Activated CD8-positive, alpha-beta T cell treated with anti-CD3 and anti-CD28 coated beads for 36 hours (primary cell): ENCODE data around the gene HERC4. TPM values are rescaled to one million over a fixed set of nuclear protein-coding genes. Genes with fewer than 3 reads are reported as not detected.

Source experiments
- ATAC-seq: fragments of 200-7000 bp; cut with Tn5 transposase; one replicate; pipeline ENCODE4 v1.10.0; 2021; ENCODE audit warnings: mild to moderate bottlenecking, moderate library complexity
- CTCF ChIA-PET: fragments of 350-600 bp; sonication (Branson Sonifier 250); formaldehyde crosslinking; loops from one replicate; lab custom pipeline; 2021; ENCODE audit warnings: antibody characterized with exemption; lab: Charles Lee
- POLR2A ChIA-PET: fragments of 350-600 bp; sonication (Branson Sonifier 250); formaldehyde crosslinking; loops from one replicate; lab custom pipeline; 2021; ENCODE audit warnings: antibody characterized with exemption; lab: Charles Lee
- DNase-seq: peaks from one replicate; pipeline ENCODE4 v3.0.0-alpha.2; 2020
- H3K27ac Mint-ChIP-seq: one replicate; pipeline ENCODE4 v1.8.0; 2021; ENCODE audit warnings: mild to moderate bottlenecking, mixed read lengths
- H3K27me3 Mint-ChIP-seq: one replicate; pipeline ENCODE4 v1.8.0; 2021; ENCODE audit warnings: mixed read lengths
- H3K36me3 Mint-ChIP-seq: one replicate; pipeline ENCODE4 v1.8.0; 2021; ENCODE audit warnings: low read depth, mixed read lengths
- H3K4me1 Mint-ChIP-seq: one replicate; pipeline ENCODE4 v1.8.0; 2021; ENCODE audit warnings: low read depth, mixed read lengths
- H3K4me3 Mint-ChIP-seq: one replicate; pipeline ENCODE4 v1.8.0; 2021; ENCODE audit warnings: mild to moderate bottlenecking, moderate library complexity, mixed read lengths
- H3K9me3 Mint-ChIP-seq: one replicate; pipeline ENCODE4 v1.8.0; 2021; ENCODE audit warnings: mixed read lengths
- intact Hi-C: fragments of 100-400 bp; cut with micrococcal nuclease; formaldehyde crosslinking; loops from one replicate; pipeline ENCODE4 v1.10.0; 2022
- total RNA-seq, 2 experiments: library from RNA; stranded (reverse); gene quantifications; one replicate each; pipeline ENCODE4 v1.2.3, GENCODE V29; 2021
- TF ChIP-seq, protein P1 (sequence below): fragments of 200-600 bp; IDR thresholded peaks from one replicate; pipeline ENCODE4 v1.8.0; 2022; ENCODE audit warnings: antibody characterized with exemption, mild to moderate bottlenecking

Gene HERC4
- total RNA-seq, 2 experiments from 2014 or later: 59.3 to 59.6 TPM

DNA sequence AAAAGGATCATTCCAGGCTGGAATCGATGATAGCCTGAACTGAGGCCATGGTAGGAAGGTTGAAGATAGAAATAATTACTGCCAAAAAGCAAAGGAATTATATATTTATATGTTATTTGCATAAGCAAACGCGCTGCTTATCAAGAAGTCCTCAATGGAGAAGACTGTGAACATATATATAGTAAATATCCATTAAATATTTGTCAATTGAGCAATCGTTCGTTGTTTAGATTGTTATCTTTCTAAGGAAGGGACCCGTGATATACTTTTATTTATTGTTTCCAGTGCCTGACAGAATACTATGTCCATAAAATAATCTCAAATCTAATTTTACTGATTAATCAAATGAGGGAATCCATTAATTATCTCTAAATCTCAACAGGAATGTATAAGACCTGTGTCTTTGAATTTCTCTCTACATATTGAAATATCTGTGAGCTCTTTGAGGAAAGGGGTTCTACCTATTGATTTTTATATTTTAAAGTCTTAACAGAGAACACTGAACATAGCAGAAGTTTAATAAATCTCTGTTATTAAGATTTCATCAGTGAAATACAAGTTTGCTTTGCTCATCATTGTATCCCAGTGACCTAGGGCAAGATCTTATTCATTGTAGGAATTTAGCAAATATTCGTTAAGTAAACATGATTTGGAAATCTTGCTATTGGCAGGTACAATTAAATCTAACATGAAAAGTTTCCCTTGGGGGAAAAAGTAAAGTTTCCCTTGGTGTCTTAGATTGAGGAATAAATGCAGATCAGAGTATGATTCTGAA is 12.0 kb upstream of the HERC4 start:
- TF ChIP-seq, protein P1, sequence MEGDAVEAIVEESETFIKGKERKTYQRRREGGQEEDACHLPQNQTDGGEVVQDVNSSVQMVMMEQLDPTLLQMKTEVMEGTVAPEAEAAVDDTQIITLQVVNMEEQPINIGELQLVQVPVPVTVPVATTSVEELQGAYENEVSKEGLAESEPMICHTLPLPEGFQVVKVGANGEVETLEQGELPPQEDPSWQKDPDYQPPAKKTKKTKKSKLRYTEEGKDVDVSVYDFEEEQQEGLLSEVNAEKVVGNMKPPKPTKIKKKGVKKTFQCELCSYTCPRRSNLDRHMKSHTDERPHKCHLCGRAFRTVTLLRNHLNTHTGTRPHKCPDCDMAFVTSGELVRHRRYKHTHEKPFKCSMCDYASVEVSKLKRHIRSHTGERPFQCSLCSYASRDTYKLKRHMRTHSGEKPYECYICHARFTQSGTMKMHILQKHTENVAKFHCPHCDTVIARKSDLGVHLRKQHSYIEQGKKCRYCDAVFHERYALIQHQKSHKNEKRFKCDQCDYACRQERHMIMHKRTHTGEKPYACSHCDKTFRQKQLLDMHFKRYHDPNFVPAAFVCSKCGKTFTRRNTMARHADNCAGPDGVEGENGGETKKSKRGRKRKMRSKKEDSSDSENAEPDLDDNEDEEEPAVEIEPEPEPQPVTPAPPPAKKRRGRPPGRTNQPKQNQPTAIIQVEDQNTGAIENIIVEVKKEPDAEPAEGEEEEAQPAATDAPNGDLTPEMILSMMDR: no peak
- H3K27me3 Mint-ChIP-seq: peaks cover 9% of the 10 kb centered on the region
- H3K4me3 Mint-ChIP-seq: no peak overlapping the region
- intact Hi-C loops: no loop called here
- ChIA-PET CTCF (no interaction called here), POLR2A (no interaction called here)
- DNase-seq (no peak), ATAC-seq (no peak)
- no peaks in the 10 kb centered on the region for H3K36me3 Mint-ChIP-seq
- H3K4me1 Mint-ChIP-seq: peaks cover 7% of the 10 kb centered on the region
- H3K9me3 Mint-ChIP-seq: no peaks in the 10 kb centered on the region
- H3K27ac Mint-ChIP-seq: no peak overlapping the region

DNA sequence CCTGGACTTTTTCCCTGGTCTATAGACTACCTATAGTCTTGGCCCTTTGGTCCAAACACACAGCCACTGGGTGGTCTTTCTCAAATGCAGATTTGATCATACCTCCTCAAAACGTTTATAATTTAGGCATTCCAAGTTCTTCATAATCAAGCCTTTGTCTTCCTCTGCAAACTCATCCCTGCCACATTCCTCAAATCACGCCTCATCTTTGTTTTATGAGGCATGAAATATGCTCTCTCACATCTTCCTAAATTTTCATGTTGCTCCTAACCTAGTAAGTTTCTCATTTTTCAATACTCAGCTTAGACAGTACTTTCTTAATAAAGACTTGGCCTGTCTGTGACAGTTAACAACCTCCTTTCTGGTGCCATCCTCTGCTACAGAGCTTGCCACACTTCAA is 10.9 kb upstream of the HERC4 start:
- POLR2A ChIA-PET: no interaction called here
- ATAC-seq: no peak
- Mint-ChIP-seq H3K27me3 (peaks cover 9% of the 10 kb centered on the region), H3K4me3 (no peak overlapping the region), H3K27ac (no peak overlapping the region), H3K36me3 (no peaks in the 10 kb centered on the region), H3K9me3 (no peaks in the 10 kb centered on the region), H3K4me1 (peaks cover 7% of the 10 kb centered on the region)
- no peak for DNase-seq
- CTCF ChIA-PET: interaction anchor here (3.2 kb wide), 1 partner anchor 70 kb away, joined by 10 read pairs; no protein-coding TSS in a partner anchor
- TF ChIP-seq, protein P1: no peak
- intact Hi-C loops: no loop called here

DNA sequence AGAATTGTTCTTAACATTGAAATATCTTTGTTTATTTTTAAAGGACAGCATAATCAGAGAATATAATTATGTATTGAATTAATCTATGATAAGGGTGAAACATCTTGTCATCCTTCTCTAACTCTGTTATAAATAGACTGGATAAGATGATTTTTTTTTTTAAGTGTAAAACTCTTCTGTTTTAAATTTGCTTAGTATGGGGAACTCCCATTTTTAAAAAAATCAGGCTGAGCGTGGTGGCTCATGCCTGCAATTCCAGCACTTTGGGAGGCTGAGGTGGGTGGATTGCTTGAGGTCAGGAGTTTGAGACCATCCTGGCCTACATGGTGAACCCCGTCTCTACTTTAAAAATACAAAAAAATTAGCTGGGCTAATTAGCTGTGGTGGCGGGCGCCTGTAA is 9.4 kb upstream of the HERC4 start:
- Mint-ChIP-seq H3K9me3 (no peaks in the 10 kb centered on the region), H3K4me1 (peaks cover 7% of the 10 kb centered on the region), H3K27me3 (peaks cover 9% of the 10 kb centered on the region), H3K4me3 (no peak overlapping the region), H3K27ac (no peak overlapping the region), H3K36me3 (no peaks in the 10 kb centered on the region)
- ChIA-PET CTCF (interaction anchor here (3.2 kb wide), 1 partner anchor 72 kb away, joined by 10 read pairs; no protein-coding TSS in a partner anchor), POLR2A (no interaction called here)
- intact Hi-C loops: no loop called here
- TF ChIP-seq, protein P1: no peak
- ATAC-seq (no peak), DNase-seq (no peak)

DNA sequence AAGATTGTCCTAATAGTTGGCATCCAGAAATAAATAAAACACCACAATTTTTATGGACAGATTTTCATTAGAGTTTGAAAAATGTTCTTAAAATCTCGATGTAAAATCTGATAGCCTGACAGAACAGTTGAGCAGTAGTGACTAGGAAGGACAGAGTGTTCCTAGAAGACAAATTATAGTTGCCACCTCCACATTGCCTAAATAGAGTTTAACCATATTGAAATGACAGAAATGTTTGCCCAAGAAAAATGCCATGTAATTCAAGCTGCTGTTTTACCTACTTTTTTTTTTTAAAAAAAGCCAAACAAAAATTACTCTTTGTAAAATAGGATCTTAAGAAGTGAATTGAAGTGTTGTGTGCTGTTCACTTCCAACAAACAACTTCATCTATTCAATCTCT is 8.9 kb upstream of the HERC4 start:
- H3K4me1 Mint-ChIP-seq: peaks cover 7% of the 10 kb centered on the region
- H3K9me3 Mint-ChIP-seq: no peaks in the 10 kb centered on the region
- no peaks in the 10 kb centered on the region for H3K36me3 Mint-ChIP-seq
- ATAC-seq (no peak), DNase-seq (no peak)
- TF ChIP-seq, protein P1: no peak
- intact Hi-C loops: no loop called here
- H3K27ac Mint-ChIP-seq: no peak overlapping the region
- peaks cover 9% of the 10 kb centered on the region for H3K27me3 Mint-ChIP-seq
- POLR2A ChIA-PET: no interaction called here
- no peak overlapping the region for H3K4me3 Mint-ChIP-seq
- CTCF ChIA-PET: interaction anchor here (1.0 to 3.2 kb wide), 3 partner anchors 72 to 295 kb away, joined by 3 to 10 read pairs (median 4); no protein-coding TSS in a partner anchor

DNA sequence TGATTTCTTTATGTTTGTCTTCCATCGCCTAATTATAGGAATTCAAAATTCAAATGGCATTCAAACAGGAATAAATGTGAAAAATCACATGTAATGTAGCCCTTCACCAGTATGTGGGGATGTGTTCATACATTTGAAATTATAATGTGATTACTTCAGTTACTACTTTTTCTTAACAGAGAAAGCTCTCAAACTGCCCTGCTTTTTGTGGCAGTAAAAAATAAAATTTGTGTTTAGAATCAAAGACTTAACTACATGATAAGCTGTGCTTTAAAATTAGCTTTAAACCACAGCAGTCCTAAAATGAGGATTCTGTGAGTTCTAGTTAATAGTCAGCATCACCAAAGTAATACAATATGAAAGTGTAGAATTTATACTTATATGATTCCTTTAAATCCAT is 7.8 kb upstream of the HERC4 start:
- Mint-ChIP-seq H3K9me3 (no peaks in the 10 kb centered on the region), H3K27ac (no peak overlapping the region), H3K27me3 (peaks cover 7% of the 10 kb centered on the region), H3K4me3 (no peak overlapping the region), H3K4me1 (no peaks in the 10 kb centered on the region), H3K36me3 (no peaks in the 10 kb centered on the region)
- intact Hi-C loops: no loop called here
- CTCF ChIA-PET: interaction anchor here (0.7 to 1.3 kb wide), 5 partner anchors 12 to 219 kb away, joined by 3 to 6 read pairs (median 3); no protein-coding TSS in a partner anchor
- POLR2A ChIA-PET: interaction anchor here (0.6 kb wide), 1 partner anchor 217 kb away, joined by 3 read pairs; no protein-coding TSS in a partner anchor
- ATAC-seq: no peak
- TF ChIP-seq, protein P1: peak; percentile 33
- DNase-seq: no peak
